Osteoblast (primary cell): ENCODE measurements around the gene SPIN1. TPM values are rescaled to one million over a fixed set of nuclear protein-coding genes. Genes with fewer than 3 reads are reported as not detected.

Source experiments
- DNase-seq: peaks from one replicate; pipeline ENCODE4 v3.0.0; 2011; ENCODE audit warnings: low spot score, mixed read lengths; ENCODE audit not compliant: insufficient read length; ENCODE audit errors: missing footprints
- H2AFZ ChIP-seq: 2 replicates; pipeline ENCODE4 v1.6.0; 2011; ENCODE audit warnings: mild to moderate bottlenecking, low read length
- H3K27ac ChIP-seq: 2 replicates; pipeline ENCODE4 v1.5.1; 2011; ENCODE audit warnings: mild to moderate bottlenecking, low read depth, low read length, moderate library complexity
- H3K27me3 ChIP-seq: 2 replicates; pipeline ENCODE4 v1.6.0; 2012; ENCODE audit warnings: mild to moderate bottlenecking, control low read depth, inconsistent platforms, low read length, moderate library complexity; ENCODE audit not compliant: insufficient read depth
- H3K36me3 ChIP-seq: 2 replicates; pipeline ENCODE4 v1.5.1; 2011; ENCODE audit warnings: mild to moderate bottlenecking, low read length, control low read depth, moderate library complexity; ENCODE audit not compliant: insufficient read depth
- H3K4me1 ChIP-seq: 2 replicates; pipeline ENCODE4 v1.5.1; 2011; ENCODE audit warnings: mild to moderate bottlenecking, low read length, control low read depth, moderate library complexity; ENCODE audit not compliant: insufficient read depth
- H3K4me2 ChIP-seq: 2 replicates; pipeline ENCODE4 v1.6.0; 2011; ENCODE audit warnings: mild to moderate bottlenecking, low read length; ENCODE audit not compliant: insufficient read depth
- H3K4me3 ChIP-seq: fragments of 200-600 bp; sonication (generic); 3 replicates; pipeline ENCODE4 v1.5.1; 2012; ENCODE audit warnings: mild to moderate bottlenecking, low read length, inconsistent platforms; ENCODE audit not compliant: insufficient read depth
- H3K79me2 ChIP-seq: 2 replicates; pipeline ENCODE4 v1.6.0; 2012; ENCODE audit warnings: mild to moderate bottlenecking, low read length, control low read depth, inconsistent platforms; ENCODE audit not compliant: insufficient read depth
- H3K9me3 ChIP-seq: 2 replicates; pipeline ENCODE4 v1.5.1; 2011; ENCODE audit warnings: low read depth, low read length, control low read depth
- H4K20me1 ChIP-seq: 2 replicates; pipeline ENCODE4 v1.6.0; 2012; ENCODE audit warnings: mild to moderate bottlenecking, low read length, control low read depth; ENCODE audit not compliant: insufficient read depth
- CTCF ChIP-seq: IDR thresholded peaks from 2 replicates; pipeline ENCODE4 v1.5.1; 2011; ENCODE audit warnings: mild to moderate bottlenecking, low read depth, low read length, moderate library complexity; ENCODE audit errors: extremely low read depth
- total RNA-seq: library from RNA; depleted of rRNA; stranded (reverse); fragments of >200 nt; gene quantifications from 2 replicates; pipeline ENCODE4 v1.2.3, GENCODE V29; 2012

SPIN1 gene
- total RNA-seq, 1 donor = 162 TPM

DNA sequence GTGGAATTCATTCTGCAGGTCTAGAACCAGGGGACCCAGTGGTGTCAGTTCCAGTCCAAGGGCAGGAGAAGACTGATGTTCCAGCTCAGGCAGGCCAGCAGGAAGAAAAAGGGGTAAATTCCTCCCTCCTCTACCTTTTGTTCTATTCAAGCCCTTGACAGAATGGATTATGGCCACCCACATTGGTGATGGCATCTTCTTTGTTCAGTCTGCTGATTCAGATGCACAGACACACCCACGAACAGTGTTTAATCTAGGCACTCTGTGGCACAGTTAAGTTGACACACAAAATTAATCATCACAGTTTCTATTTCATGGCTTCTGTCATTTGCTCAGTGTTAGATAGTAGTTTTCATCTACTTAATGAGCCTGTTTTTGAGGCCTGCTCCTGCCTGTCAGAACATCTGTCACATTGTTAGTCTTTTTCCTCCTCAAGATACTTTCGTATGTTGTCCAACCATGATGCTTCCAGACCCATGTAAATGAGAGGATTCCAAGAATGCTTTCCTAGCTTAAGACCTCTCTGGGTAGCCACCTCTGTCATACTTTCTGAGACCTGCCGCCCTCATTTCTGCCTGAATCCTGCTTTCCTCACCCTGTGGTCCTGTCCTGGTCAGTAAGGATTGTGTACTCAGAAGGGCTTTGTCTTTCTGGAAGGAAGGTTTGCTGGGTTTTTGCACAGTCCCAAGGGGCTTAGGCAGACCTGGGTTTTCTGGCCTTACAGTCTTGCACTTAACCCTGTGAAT lies 72.5 kb downstream of the SPIN1 start:
- peaks cover 61% of the 10 kb centered on the region for H3K79me2 ChIP-seq
- H3K4me2 ChIP-seq = peak overlapping the region; percentile 5
- peaks cover 36% of the 10 kb centered on the region for H3K4me1 ChIP-seq
- H3K27ac ChIP-seq = peak overlapping the region; percentile 20
- H3K4me3 ChIP-seq = no peak overlapping the region
- TF ChIP-seq CTCF = no peak
- no peak overlapping the region for H2AFZ ChIP-seq
- H3K9me3 ChIP-seq = no peaks in the 10 kb centered on the region
- H3K36me3 ChIP-seq = peaks cover 22% of the 10 kb centered on the region
- no peaks in the 10 kb centered on the region for H4K20me1 ChIP-seq
- no peak for DNase-seq
- no peaks in the 10 kb centered on the region for H3K27me3 ChIP-seq

DNA sequence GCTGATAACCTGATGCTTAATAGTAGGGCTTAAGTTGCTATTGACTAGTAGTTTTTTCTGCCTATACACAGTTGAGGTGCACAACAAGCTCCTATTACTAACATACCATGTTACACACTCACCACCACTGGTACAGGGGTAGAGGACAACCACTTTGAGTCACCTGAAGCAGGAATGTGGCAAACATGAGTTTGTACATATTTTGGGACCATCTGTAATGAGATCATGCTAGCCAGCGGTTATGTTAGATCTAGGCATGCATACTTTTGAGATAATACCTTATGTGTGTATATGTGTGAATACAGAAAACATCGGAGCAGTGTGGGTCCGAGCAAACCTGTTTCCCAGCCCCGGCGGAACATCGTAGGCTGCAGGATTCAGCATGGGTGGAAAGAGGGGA lies 73.9 kb downstream of the SPIN1 start:
- TF ChIP-seq CTCF = no peak
- Histone ChIP-seq H3K27ac (peak overlapping the region; percentile 4), H3K36me3 (peaks cover 22% of the 10 kb centered on the region), H3K4me2 (no peak overlapping the region), H3K27me3 (no peaks in the 10 kb centered on the region), H3K4me3 (no peak overlapping the region), H3K79me2 (peaks cover 68% of the 10 kb centered on the region), H3K9me3 (no peaks in the 10 kb centered on the region), H2AFZ (no peak overlapping the region), H4K20me1 (no peaks in the 10 kb centered on the region), H3K4me1 (peaks cover 36% of the 10 kb centered on the region)
- DNase-seq = no peak

GRCh38 chr9:88464851-88465250 lies 76.6 kb downstream of the SPIN1 start:
- peak overlapping the region; percentile 17 for H3K27ac ChIP-seq
- H3K4me1 ChIP-seq = peaks cover 25% of the 10 kb centered on the region
- H2AFZ ChIP-seq = no peak overlapping the region
- no peaks in the 10 kb centered on the region for H3K27me3 ChIP-seq
- no peak overlapping the region for H3K4me2 ChIP-seq
- TF ChIP-seq CTCF = no peak
- no peaks in the 10 kb centered on the region for H4K20me1 ChIP-seq
- DNase-seq = no peak
- H3K36me3 ChIP-seq = peaks cover 39% of the 10 kb centered on the region
- H3K79me2 ChIP-seq = peaks cover 80% of the 10 kb centered on the region
- H3K4me3 ChIP-seq = no peak overlapping the region
- no peaks in the 10 kb centered on the region for H3K9me3 ChIP-seq

GRCh38 chr9:88468226-88468625 lies 80.0 kb downstream of the SPIN1 start:
- DNase-seq = no peak
- H3K27me3 ChIP-seq = no peaks in the 10 kb centered on the region
- H4K20me1 ChIP-seq = no peaks in the 10 kb centered on the region
- peaks cover 29% of the 10 kb centered on the region for H3K36me3 ChIP-seq
- H3K4me3 ChIP-seq = no peak overlapping the region
- no peak overlapping the region for H2AFZ ChIP-seq
- no peak overlapping the region for H3K4me2 ChIP-seq
- no peaks in the 10 kb centered on the region for H3K9me3 ChIP-seq
- TF ChIP-seq CTCF = no peak
- peaks cover 83% of the 10 kb centered on the region for H3K79me2 ChIP-seq
- H3K4me1 ChIP-seq = peaks cover 12% of the 10 kb centered on the region
- no peak overlapping the region for H3K27ac ChIP-seq
